Measurements from ENCODE around the gene LIMK2.

DNA sequence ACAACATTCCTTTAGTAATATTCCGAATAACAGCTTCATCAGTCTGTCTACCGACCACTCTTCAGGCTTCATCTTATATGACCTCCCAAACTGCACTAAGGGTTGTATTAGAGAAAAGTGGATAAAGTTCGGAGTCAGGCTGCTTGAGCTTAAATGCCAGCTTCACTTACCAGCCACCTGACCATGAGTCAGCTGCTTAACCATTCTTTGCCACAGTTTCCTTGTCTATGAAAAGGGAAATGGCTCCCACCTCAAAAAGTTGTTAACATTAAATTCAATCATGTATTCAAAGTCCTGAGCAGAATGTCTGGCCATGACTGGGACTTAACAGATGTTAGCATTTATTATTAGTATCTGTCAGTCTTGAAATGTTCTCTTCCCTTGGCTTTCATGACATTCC, 20.9 kb downstream of the LIMK2 start:
- TF ChIP-seq, protein P1, sequence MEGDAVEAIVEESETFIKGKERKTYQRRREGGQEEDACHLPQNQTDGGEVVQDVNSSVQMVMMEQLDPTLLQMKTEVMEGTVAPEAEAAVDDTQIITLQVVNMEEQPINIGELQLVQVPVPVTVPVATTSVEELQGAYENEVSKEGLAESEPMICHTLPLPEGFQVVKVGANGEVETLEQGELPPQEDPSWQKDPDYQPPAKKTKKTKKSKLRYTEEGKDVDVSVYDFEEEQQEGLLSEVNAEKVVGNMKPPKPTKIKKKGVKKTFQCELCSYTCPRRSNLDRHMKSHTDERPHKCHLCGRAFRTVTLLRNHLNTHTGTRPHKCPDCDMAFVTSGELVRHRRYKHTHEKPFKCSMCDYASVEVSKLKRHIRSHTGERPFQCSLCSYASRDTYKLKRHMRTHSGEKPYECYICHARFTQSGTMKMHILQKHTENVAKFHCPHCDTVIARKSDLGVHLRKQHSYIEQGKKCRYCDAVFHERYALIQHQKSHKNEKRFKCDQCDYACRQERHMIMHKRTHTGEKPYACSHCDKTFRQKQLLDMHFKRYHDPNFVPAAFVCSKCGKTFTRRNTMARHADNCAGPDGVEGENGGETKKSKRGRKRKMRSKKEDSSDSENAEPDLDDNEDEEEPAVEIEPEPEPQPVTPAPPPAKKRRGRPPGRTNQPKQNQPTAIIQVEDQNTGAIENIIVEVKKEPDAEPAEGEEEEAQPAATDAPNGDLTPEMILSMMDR (IDR thresholded peaks at IDR 0.05 in 4 of 5, conservative IDR thresholded peaks at IDR 0.05 in 1 of 5): no peak
- TF ChIP-seq POLR2A (IDR thresholded peaks at IDR 0.05): no peak
